ENCODE measurements around the gene TOM1L2.

- no peak for TF ChIP-seq CTCF (IDR thresholded peaks at IDR 0.05; ENCODE audit: low read depth, low read length, poor library complexity, severe bottlenecking)
- TF ChIP-seq EZH2phosphoT487 (IDR thresholded peaks at IDR 0.05; ENCODE audit: borderline replicate concordance, low read length): no peak
Observed at GRCh38 chr17:17871913-17872312, 100.3 kb downstream of the TOM1L2 start.
